Colonic mucosa (tissue), 4 donors: ENCODE measurements around the gene ADAMTS2. TPM values are rescaled to one million over a fixed set of nuclear protein-coding genes. Genes with fewer than 3 reads are reported as not detected.

Experiments
- DNase-seq: peaks from one replicate; pipeline ENCODE4 v3.0.0-alpha.2; 2020
- H3K27ac ChIP-seq: fragments of 200-600 bp; one replicate; pipeline ENCODE4 v1.8.0; 2021
- H3K27me3 ChIP-seq: fragments of 200-600 bp; one replicate; pipeline ENCODE4 v1.8.0; 2021
- H3K36me3 ChIP-seq: fragments of 200-600 bp; one replicate; pipeline ENCODE4 v1.8.0; 2021
- H3K4me1 ChIP-seq: fragments of 200-600 bp; one replicate; pipeline ENCODE4 v1.8.0; 2021; ENCODE audit warnings: mild to moderate bottlenecking
- H3K4me3 ChIP-seq: fragments of 200-600 bp; one replicate; pipeline ENCODE4 v1.8.0; 2021
- H3K9ac ChIP-seq, 2 donors: one replicate each; pipeline ENCODE4 v1.7.0; 2013; ENCODE audit warnings: control low read depth in 2 of 2, low read depth in 2 of 2, low read length in 2 of 2
- H3K9me3 ChIP-seq: fragments of 200-600 bp; one replicate; pipeline ENCODE4 v1.8.0; 2021
- intact Hi-C: fragments of 100-400 bp; cut with DNase I; formaldehyde crosslinking; loops from one replicate; pipeline ENCODE4 v1.14.1; 2022
- total RNA-seq, 2 donors: library from RNA; stranded (reverse); fragmentation: NEBNext Ultra II Directional in 1 of 2; extraction: Animal tissue kit (Norgen Biotek cat#: 25700) in 1 of 2; gene quantifications; one replicate each; pipeline ENCODE4 v1.2.1, GENCODE V29; 2021
- TF ChIP-seq, protein P1 (sequence below): fragments of 200-600 bp; IDR thresholded peaks from one replicate; pipeline ENCODE4 v1.8.0; 2022; ENCODE audit warnings: antibody characterized with exemption, mild to moderate bottlenecking
- donor health status: healthy.
- donor health status: DM: no; HTN: no; CAD: no.
- donor health status: DM: no; HTN: no; CAD: no.

ADAMTS2 gene
- total RNA-seq, 2 donors from 2014 or later: 2.9 to 4.0 TPM

DNA sequence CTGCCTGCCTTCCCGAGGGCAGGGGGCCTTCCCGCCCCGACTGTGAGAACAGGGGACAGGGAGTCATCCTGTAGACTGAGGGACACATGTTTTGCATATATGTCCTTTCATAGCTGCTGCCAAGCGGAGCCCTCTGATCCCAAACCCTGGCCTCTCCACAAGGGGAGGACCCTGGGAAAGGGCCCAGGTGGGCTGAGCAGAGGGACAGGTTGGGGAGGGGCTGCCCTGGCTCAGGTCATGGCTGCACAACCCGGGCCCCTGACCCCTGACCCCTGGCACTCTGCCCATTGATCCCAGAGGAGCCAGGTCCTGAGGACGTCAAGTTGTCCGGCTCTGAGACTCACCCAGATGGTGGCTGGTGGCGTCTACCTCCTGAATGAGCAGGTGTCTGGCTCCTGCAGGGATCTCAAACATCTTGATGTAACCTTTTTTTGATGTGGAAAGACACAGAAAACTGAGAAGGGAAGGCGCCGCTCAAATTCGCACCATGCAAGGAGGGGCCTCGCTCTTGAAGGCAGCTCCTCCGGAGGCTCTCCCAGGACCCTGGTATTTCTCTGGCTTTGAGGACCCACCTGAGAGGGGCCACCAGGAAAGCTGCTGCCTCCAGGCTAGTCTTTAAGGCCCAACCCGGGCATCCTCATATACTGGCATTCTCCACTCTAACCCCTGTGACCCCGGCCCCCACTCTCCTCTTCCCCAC is 213.2 kb downstream of the ADAMTS2 start:
- no peak for DNase-seq
- Histone ChIP-seq H3K27me3 (no peaks in the 10 kb centered on the region), H3K36me3 (no peaks in the 10 kb centered on the region), H3K4me3 (no peak overlapping the region), H3K9ac (no peak overlapping the region), H3K27ac (no peak overlapping the region), H3K4me1 (no peaks in the 10 kb centered on the region), H3K9me3 (no peaks in the 10 kb centered on the region)
- TF ChIP-seq, protein P1, sequence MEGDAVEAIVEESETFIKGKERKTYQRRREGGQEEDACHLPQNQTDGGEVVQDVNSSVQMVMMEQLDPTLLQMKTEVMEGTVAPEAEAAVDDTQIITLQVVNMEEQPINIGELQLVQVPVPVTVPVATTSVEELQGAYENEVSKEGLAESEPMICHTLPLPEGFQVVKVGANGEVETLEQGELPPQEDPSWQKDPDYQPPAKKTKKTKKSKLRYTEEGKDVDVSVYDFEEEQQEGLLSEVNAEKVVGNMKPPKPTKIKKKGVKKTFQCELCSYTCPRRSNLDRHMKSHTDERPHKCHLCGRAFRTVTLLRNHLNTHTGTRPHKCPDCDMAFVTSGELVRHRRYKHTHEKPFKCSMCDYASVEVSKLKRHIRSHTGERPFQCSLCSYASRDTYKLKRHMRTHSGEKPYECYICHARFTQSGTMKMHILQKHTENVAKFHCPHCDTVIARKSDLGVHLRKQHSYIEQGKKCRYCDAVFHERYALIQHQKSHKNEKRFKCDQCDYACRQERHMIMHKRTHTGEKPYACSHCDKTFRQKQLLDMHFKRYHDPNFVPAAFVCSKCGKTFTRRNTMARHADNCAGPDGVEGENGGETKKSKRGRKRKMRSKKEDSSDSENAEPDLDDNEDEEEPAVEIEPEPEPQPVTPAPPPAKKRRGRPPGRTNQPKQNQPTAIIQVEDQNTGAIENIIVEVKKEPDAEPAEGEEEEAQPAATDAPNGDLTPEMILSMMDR: no peak
- intact Hi-C loops: no loop called here

DNA sequence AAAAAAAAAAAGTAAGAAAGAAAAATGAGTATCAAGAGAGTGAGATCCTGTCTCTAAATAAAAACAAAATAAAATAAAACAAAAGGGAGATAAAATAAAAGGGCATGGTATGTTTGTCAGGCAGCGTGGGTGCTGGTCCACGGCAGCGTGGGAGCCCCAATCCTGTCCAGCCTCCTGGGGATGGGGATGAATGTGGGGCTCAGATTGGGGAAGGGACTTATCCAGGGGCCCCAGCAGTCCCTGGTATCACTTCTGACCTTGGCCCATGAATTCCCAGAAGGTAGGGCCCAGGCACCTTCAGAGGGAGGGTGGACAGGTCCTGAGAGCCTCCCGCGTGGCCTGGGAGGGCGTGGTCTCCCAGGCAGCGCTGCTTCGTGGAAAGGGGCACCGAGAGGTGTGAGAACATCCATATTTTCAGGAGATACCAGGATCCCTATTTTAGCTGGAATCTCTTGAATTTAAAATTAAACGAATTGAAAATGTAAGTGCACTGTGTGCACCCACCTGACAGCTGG is 213.9 kb downstream of the ADAMTS2 start:
- DNase-seq: no peak
- H3K36me3 ChIP-seq: no peaks in the 10 kb centered on the region
- H3K4me3 ChIP-seq: no peak overlapping the region
- TF ChIP-seq, protein P1: no peak
- no peaks in the 10 kb centered on the region for H3K4me1 ChIP-seq
- H3K9me3 ChIP-seq: no peaks in the 10 kb centered on the region
- intact Hi-C loops: no loop called here
- H3K27me3 ChIP-seq: no peaks in the 10 kb centered on the region
- H3K27ac ChIP-seq: no peak overlapping the region
- H3K9ac ChIP-seq: no peak overlapping the region

DNA sequence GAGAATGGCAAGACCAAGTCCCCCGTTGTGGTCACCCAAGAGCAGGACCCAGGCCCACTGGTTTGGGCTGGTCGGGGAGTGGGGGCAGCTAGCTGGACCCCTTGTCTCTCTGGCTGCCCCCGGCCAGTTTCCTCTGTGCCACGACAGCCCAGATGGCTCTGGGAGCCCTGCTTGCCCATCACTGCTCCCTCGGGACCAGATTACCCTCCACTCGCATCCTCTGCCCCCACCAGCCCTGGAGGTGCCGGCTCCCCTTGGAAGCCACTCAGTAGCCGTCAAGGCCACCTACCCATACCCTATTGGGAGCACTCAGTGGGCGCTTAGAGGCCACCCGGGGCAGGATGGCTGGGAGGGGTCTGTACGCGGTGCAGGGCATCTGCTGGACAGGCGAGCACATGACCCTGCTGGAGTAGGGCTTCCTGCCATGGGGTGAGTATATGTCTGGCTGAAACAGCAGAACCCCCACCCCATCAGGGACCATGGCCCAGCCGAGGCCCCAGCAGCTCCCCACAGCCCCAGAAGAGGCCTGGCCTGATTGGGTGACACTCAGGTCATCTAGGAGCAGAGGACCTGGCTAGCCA is 215.1 kb downstream of the ADAMTS2 start:
- TF ChIP-seq, protein P1: no peak
- DNase-seq: no peak
- H3K9me3 ChIP-seq: no peaks in the 10 kb centered on the region
- H3K27ac ChIP-seq: no peak overlapping the region
- no peak overlapping the region for H3K4me3 ChIP-seq
- H3K9ac ChIP-seq: no peak overlapping the region
- H3K4me1 ChIP-seq: no peaks in the 10 kb centered on the region
- intact Hi-C loops: no loop called here
- no peaks in the 10 kb centered on the region for H3K27me3 ChIP-seq
- H3K36me3 ChIP-seq: no peaks in the 10 kb centered on the region

DNA sequence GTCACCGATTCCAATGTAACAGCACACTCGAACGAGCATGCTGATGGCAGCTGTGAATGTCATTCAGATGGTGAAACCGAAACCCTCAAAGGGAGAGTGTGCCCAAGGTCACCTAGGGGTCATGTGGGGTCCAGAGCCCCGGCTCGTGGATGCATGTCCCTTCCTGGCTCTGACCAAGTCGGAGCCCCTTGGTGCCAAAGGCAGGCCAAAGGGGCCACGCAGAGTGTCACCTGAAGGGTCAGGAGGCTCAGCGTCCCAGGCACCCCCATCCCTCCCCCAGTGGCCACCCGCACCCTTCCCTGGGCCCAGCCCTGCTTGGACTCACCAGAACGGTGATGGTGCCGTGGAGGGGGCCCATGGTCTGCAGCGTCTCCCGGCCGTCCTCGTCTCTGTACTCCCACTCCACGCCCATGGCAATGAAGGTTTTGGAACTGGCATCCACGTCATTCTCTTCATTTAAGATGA is 215.6 kb downstream of the ADAMTS2 start:
- Histone ChIP-seq H3K27ac (no peak overlapping the region), H3K36me3 (no peaks in the 10 kb centered on the region), H3K4me1 (no peaks in the 10 kb centered on the region), H3K9me3 (no peaks in the 10 kb centered on the region), H3K9ac (no peak overlapping the region), H3K27me3 (no peaks in the 10 kb centered on the region), H3K4me3 (no peak overlapping the region)
- intact Hi-C loops: no loop called here
- TF ChIP-seq, protein P1: no peak
- DNase-seq: no peak

DNA sequence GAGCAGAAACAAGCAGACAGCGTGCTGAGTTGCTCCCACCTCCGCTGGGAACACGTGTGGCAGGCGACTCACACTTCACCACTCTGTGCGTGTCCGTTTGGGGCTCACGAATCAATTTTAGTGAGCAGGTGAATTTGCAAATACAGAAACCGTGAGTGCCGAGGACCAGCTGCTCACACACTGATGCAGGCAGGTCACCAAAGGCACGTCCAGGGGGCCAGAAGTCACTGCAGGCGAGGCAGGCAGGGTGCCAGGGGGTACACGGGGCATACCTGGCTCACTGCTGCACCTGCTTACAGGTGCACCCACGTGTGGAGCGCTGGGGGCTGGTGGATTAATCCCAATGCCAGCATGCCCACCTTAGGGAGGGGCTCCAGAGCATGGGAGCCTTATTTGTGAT is 216.3 kb downstream of the ADAMTS2 start:
- Histone ChIP-seq H3K9me3 (no peaks in the 10 kb centered on the region), H3K36me3 (no peaks in the 10 kb centered on the region), H3K27me3 (no peaks in the 10 kb centered on the region), H3K9ac (no peak overlapping the region), H3K27ac (no peak overlapping the region), H3K4me3 (no peak overlapping the region), H3K4me1 (no peaks in the 10 kb centered on the region)
- DNase-seq: no peak
- intact Hi-C loops: no loop called here
- TF ChIP-seq, protein P1: no peak
